Adrenal gland (tissue), 12 donors: ENCODE data around the gene TMEM39B. TPM values are rescaled to one million over a fixed set of nuclear protein-coding genes. Genes with fewer than 3 reads are reported as not detected.

Experiments
- DNase-seq, 7 donors: peaks; one replicate each; pipeline ENCODE4 v3.0.0-alpha.2; 2019 to 2020
- H3K27ac ChIP-seq, 5 donors: fragments of 200-600 bp; sonication (generic) in 4 of 5; 1 replicate in 3 of 5; 2 replicates in 2 of 5; pipeline versions ENCODE4 v1.5.1 to v1.8.0; 2016 to 2020; ENCODE audit warnings: mild to moderate bottlenecking in 1 of 5
- H3K27me3 ChIP-seq: fragments of 200-600 bp; 2 replicates; pipeline ENCODE4 v1.8.0; 2021
- H3K36me3 ChIP-seq, 2 donors: fragments of 200-600 bp; replicated peaks in 1 of 2; 1 replicate in 1 of 2; 2 replicates in 1 of 2; pipeline versions ENCODE4 v1.5.1 to v1.8.0; 2018 to 2022
- H3K4me1 ChIP-seq, 2 donors: fragments of 200-600 bp; replicated peaks in 1 of 2; 1 replicate in 1 of 2; 2 replicates in 1 of 2; pipeline versions ENCODE4 v1.5.1 to v1.8.0; 2018 to 2021
- H3K4me3 ChIP-seq, 4 donors: fragments of 200-600 bp; sonication (generic) in 3 of 4; one replicate each; pipeline ENCODE4 v1.5.1; 2016 to 2018
- H3K9me3 ChIP-seq, 3 donors: fragments of 200-600 bp; sonication (generic) in 1 of 3; replicated peaks in 1 of 3; 1 replicate in 2 of 3; 2 replicates in 1 of 3; pipeline versions ENCODE4 v1.5.1 to v1.8.0; 2016 to 2021
- CTCF ChIP-seq, 6 experiments: fragments of 450-650 bp in 4 of 6; fragments of 200-600 bp in 2 of 6; sonication (generic) in 1 of 6; IDR thresholded peaks; 1 replicate in 5 of 6; 2 replicates in 1 of 6; pipeline versions ENCODE4 v1.5.1 to v1.8.0; 2016 to 2021; ENCODE audit warnings: antibody characterized with exemption in 6 of 6, mild to moderate bottlenecking in 2 of 6, moderate library complexity in 1 of 6
- POLR2A ChIP-seq, 2 donors: fragments of 450-650 bp; IDR thresholded peaks; one replicate each; pipeline ENCODE4 v1.6.1; 2017; ENCODE audit warnings: antibody characterized with exemption in 2 of 2, mild to moderate bottlenecking in 2 of 2, moderate library complexity in 1 of 2
- WGBS, 4 donors: extraction: QIAGEN DNeasy Blood & Tissue Kit in 2 of 4; methylation state at CpG; one replicate each; pipeline versions ENCODE4 v1.1.5 to v1.1.7; 2013 to 2017; 5-methylcytosine and 5-hydroxymethylcytosine counted together
- intact Hi-C, 2 donors: fragments of 100-400 bp; cut with DNase I; formaldehyde crosslinking; loops; one replicate each; pipeline versions ENCODE4 v1.14.1 to v1.15.0; 2022 to 2023
- polyA plus RNA-seq, 3 donors: library from polyadenylated mRNA; stranded (reverse); fragments of 200-250 nt in 2 of 3; fragments of 350-450 nt in 1 of 3; fragmentation: Illumina TruSeq in 1 of 3; extraction: RNeasy Lipid Tissue Mini Kit (QIAGEN cat#74804) in 1 of 3; gene quantifications; one replicate each; pipeline ENCODE4 v1.2.3, GENCODE V29; 2013 to 2014
- total RNA-seq, 9 donors: library from RNA; depleted of rRNA in 4 of 9; stranded (reverse); fragments of >200 nt in 4 of 9; fragments of 120-200 nt in 1 of 9; fragmentation: NEBNext Ultra II Directional in 1 of 9; extraction: Animal tissue kit (Norgen Biotek cat#: 25700) in 1 of 9; gene quantifications; one replicate each; pipeline versions ENCODE4 v1.1.0 to v1.2.4, GENCODE V29; 2013 to 2023
- donor health status: healthy with polysubstance abuse.
- donor health status: Bipolar disorder and iron deficiency.
- donor health status: DM: yes; HTN: yes; CAD: no.
- donor health status: DM: no; HTN: no; CAD: no.
- donor health status: DM: no; HTN: no; CAD: no.
- donor health status: DM: yes; HTN: yes; CAD: no.

Gene TMEM39B
- total and polyA plus RNA-seq, 12 donors: 4.4 to 17.4 (median 11.7) TPM

GRCh38 chr1:32106663-32107275 lies 34.0 kb downstream of the TMEM39B start:
- H3K4me3 ChIP-seq: no peak overlapping the region
- no peak for TF ChIP-seq POLR2A (IDR thresholded peaks at IDR 0.05)
- no peak for TF ChIP-seq CTCF (IDR thresholded peaks at IDR 0.05)
- intact Hi-C loops: no loop called here
- no peak overlapping the region for H3K27ac ChIP-seq
- no peaks in the 10 kb centered on the region for H3K9me3 ChIP-seq
- DNase-seq: no peak
- H3K27me3 ChIP-seq: no peaks in the 10 kb centered on the region
- WGBS, 4 donors: 72 to 79% (median 76%) methylated on average over 9 of the region's 9 CpGs
- H3K4me1 ChIP-seq: peaks cover 18 to 30% of the 10 kb centered on the region in 2 donors
- peaks cover 0 to 6% of the 10 kb centered on the region in 2 donors for H3K36me3 ChIP-seq

- peak within 1 kb of the TSS; percentile 78 to 95 (median 93) for H3K27ac ChIP-seq
- intact Hi-C loops: no loop called here
Measured at GRCh38 chr1:32107742-32108661, 35.3 kb downstream of the TMEM39B start, which contains the start of gene KPNA6. Gene KPNA6 (plus strand): TSS chr1:32108056. CDS start chr1:32108131, 75 bp downstream.

DNA sequence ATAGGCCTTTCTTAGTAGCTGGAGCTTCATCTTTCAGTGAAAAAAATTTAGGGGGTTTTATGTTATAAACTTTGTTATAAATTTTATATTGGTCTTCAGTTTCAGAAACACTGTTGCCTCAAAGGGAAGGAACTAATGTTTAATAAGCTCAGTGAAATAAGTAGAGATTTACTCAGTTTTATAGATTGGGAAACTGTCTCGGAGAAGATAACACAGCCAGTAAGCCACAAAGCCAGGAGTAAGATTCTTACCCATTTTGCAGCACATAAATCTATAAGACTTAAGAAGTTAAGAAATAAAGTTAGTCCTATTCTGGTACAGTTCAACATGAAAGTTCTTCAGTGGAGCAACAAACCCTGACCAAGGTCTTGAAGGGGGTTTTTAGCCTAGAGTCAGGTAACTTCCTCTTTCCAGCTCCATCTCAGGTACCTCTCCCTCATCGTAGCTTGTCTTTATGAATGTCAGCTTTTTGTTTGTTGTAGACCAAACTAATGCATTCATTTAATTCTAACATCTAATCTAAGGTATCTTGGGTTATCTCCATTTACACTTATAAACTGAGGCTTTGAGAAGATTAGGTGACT lies 38.4 kb downstream of the TMEM39B start:
- no peaks in the 10 kb centered on the region for H3K36me3 ChIP-seq
- no peaks in the 10 kb centered on the region for H3K9me3 ChIP-seq
- H3K4me1 ChIP-seq: peaks cover 19 to 44% of the 10 kb centered on the region in 2 donors
- no peak for TF ChIP-seq POLR2A (IDR thresholded peaks at IDR 0.05)
- no peak for TF ChIP-seq CTCF (IDR thresholded peaks at IDR 0.05)
- H3K27me3 ChIP-seq: no peaks in the 10 kb centered on the region
- no peak for DNase-seq
- peak overlapping the region in 1 of 5 donors; percentile 20 for H3K27ac ChIP-seq
- intact Hi-C loops: no loop called here
- H3K4me3 ChIP-seq: no peak overlapping the region
- 84 to 95% (median 88%) methylated on average over 2 of the region's 2 CpGs for WGBS, 4 donors

More at GRCh38 chr1:32107742-32108661, 35.3 kb downstream of the TMEM39B start, which contains the start of gene KPNA6:
- peaks cover 18 to 42% of the 10 kb centered on the region in 2 donors for H3K4me1 ChIP-seq
- H3K9me3 ChIP-seq: no peaks in the 10 kb centered on the region
- 0 to 1% (median 0%) methylated on average over 19 to 45 of the region's 45 CpGs for WGBS, 4 donors
- H3K36me3 ChIP-seq: no peaks in the 10 kb centered on the region
- H3K27me3 ChIP-seq: no peaks in the 10 kb centered on the region
- H3K4me3 ChIP-seq: peak within 1 kb of the TSS; percentile 74 to 97 (median 89)
- TF ChIP-seq CTCF (IDR thresholded peaks at IDR 0.05) (peak in 1 of 6 experiments; percentile 4), POLR2A (IDR thresholded peaks at IDR 0.05) (peak; percentile 23 to 62)
- DNase-seq: peak; percentile 87 to 97 (median 92)

- Histone ChIP-seq H3K27ac (peak overlapping the region in 1 of 5 donors; percentile 20), H3K9me3 (no peaks in the 10 kb centered on the region), H3K36me3 (no peaks in the 10 kb centered on the region), H3K4me1 (peaks cover 25 to 51% of the 10 kb centered on the region in 2 donors), H3K4me3 (no peak overlapping the region), H3K27me3 (no peaks in the 10 kb centered on the region)
- no peak for TF ChIP-seq POLR2A (IDR thresholded peaks at IDR 0.05)
- no peak for TF ChIP-seq CTCF (IDR thresholded peaks at IDR 0.05)
- DNase-seq: no peak
- intact Hi-C loops: no loop called here
Measured at GRCh38 chr1:32111789-32112188, 39.0 kb downstream of the TMEM39B start.
